ENCODE measurements around the gene TENT4A. TPM values are rescaled to one million over a fixed set of nuclear protein-coding genes. Genes with fewer than 3 reads are reported as not detected.
A peak's percentile ranks its signal among the peaks of the same experiment; 100 is the strongest.

The TENT4A gene
- total and polyA plus RNA-seq, 2 of the 13 experiments (the other 11 are each of a cell fraction or from before 2014, with no cell fraction given) = 6.3 to 13.3 TPM

- peak; percentile 28; the same call in 1 of the 2 replicates for TF ChIP-seq USF2 (IDR thresholded peaks at IDR 0.05; ENCODE audit: low read depth, low read length)
- no peak; the same call in 1 of the 2 replicates for TF ChIP-seq USF2 (CRISPR knock-in tag; IDR thresholded peaks at IDR 0.05; ENCODE audit: borderline replicate concordance)
- TF ChIP-seq ELK4 (CRISPR knock-in tag; IDR thresholded peaks at IDR 0.05; ENCODE audit: borderline replicate concordance) = no peak
- TF ChIP-seq ISX (CRISPR knock-in tag; conservative IDR thresholded peaks at IDR 0.05) = no peak
Observed at GRCh38 chr5:6768590-6769230, 55.5 kb downstream of the TENT4A start (continued).

GRCh38 chr5:6770826-6771607, 57.8 kb downstream of the TENT4A start:
- WGBS (ENCODE audit: low lambda C conversion rate) = 40% methylated on average over 10 of the region's 11 CpGs
- H3K4me1 ChIP-seq (ENCODE audit: insufficient read depth, low read length) = peaks cover 9% of the 10 kb centered on the region; the same call in 1 of the 2 replicates
- ChIA-PET CTCF (ENCODE audit: low intra/inter-chr PET ratio, low total read pairs) (no interaction called here), POLR2A (no interaction called here)
- no peak overlapping the region for H2AFZ ChIP-seq (ENCODE audit: low read length)
- no peaks in the 10 kb centered on the region for H3K79me2 ChIP-seq (ENCODE audit: insufficient read depth, low read length)
- H3K27me3 ChIP-seq (ENCODE audit: control insufficient read depth in 1 of 2, insufficient read depth in 2 of 2, low read length in 2 of 2) = no peaks in the 10 kb centered on the region
- intact Hi-C loops (cut with micrococcal nuclease; ENCODE audit: unreplicated experiment) (no loop called here), in situ Hi-C loops (cut with HindIII; ENCODE audit: extremely low pct_ligation_motif_present, low pct_unique_long_range_greater_than_20kb) (no loop called here)
- H3K36me3 ChIP-seq (replicated peaks in 1 of 2; ENCODE audit: control insufficient read depth in 1 of 2, insufficient read depth in 2 of 2, low read length in 2 of 2) = no peaks in the 10 kb centered on the region
- FAIRE-seq (no peak), DNase-seq (ENCODE audit: low spot score) (no peak), ATAC-seq (no peak)
- no peak overlapping the region for H3K4me2 ChIP-seq (ENCODE audit: low read depth, low read length)
- no peak overlapping the region for H3K9ac ChIP-seq (ENCODE audit: insufficient read depth, low read depth, low read length)
- no peaks in the 10 kb centered on the region for H4K20me1 ChIP-seq (ENCODE audit: insufficient read depth, low read length)
- no peak for TF ChIP-seq FOXK2 (IDR thresholded peaks at IDR 0.05)
- TF ChIP-seq RFX3 (CRISPR knock-in tag; IDR thresholded peaks at IDR 0.05) = no peak
- peak; percentile 94 for TF ChIP-seq MNT (IDR thresholded peaks at IDR 0.05)
- no peak for TF ChIP-seq JUND (CRISPR knock-in tag; IDR thresholded peaks at IDR 0.05)
- TF ChIP-seq HDAC2 (CRISPR knock-in tag; IDR thresholded peaks at IDR 0.05) = no peak
- no peak overlapping the region for H3K27ac ChIP-seq (ENCODE audit: extremely low read length, insufficient read depth, low read length)
- no peaks in the 10 kb centered on the region for H3K9me3 ChIP-seq (ENCODE audit: low read length)
- no peak overlapping the region for H3K4me3 ChIP-seq (replicated peaks in 1 of 3; ENCODE audit: insufficient read depth in 1 of 3, low read depth in 2 of 3, low read length in 3 of 3)
- no TSS peak for BruUV-seq (replicated peaks)

Measured in HepG2 (cell line).